GM18868 (cell line): Measurements from ENCODE around the gene IVNS1ABP.
"Not testable (repeated sequence)": the region's sequence is repeated elsewhere in the genome, so short reads cannot be mapped to it uniquely, and the experiment has no call there.

ENCODE experiments used
- ATAC-seq: cut with Tn5 transposase; IDR thresholded peaks from one replicate; pipeline ENCODE4 v1.9.1; 2021; ENCODE audit warnings: mild to moderate bottlenecking, moderate library complexity; ENCODE audit not compliant: unreplicated experiment

IVNS1ABP gene

DNA sequence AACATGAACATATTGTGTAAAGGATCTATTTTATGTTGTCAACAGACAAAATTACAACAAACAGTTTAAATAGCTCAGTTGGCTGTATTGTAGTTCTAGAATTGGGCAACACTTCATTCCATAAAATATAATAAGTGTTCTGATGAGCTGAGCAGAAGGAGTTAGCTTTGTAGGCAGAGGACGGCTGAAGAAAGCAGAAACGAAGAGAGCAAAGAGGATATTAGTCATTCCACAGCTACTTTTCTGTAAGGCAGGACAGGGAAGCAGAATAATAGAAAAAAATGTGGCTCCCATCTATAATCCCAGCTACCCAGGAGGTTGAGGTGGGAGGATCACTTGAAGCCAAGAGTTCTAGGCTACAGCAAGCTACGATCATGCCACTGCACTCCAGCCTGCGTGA is 20.2 kb upstream of the IVNS1ABP start:
- no peak for ATAC-seq

DNA sequence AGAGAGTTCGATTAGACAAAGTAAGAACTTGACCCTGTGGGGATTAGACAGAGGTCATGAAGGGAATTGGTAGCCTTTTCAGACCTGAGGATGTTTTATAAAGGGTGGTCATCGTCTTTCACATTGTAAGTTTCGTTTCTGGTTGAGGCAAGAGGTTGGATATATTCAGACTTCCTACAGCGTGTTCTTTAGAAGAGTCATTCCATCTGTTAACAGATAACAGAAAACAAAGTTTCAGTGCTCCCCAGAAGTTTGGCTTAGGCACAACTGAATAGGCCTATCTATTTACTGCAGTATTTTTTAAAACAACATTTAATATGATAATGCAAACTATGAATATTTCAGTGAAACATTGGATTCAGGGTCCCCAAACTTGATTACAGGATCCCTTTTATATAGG is 17.1 kb upstream of the IVNS1ABP start:
- ATAC-seq = no peak

DNA sequence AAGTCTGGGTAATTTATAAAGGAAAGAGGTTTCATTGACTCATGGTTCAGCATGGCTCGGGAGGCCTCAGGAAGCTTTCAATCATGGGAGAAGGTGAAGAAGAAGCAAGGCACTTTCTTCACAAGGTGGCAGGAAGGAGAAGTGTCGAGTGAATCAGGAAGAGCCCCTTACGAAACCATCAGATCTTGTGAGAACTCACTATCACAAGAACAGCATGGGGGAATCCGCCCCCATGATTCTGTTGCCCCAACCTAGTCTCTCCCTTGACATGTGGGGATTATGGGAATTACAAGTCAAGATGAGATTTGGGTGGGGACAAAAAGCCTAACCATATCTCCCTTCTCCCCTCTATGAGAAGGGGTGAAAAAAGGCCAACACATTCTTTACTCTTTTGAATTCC is 11.2 kb upstream of the IVNS1ABP start:
- no peak for ATAC-seq

DNA sequence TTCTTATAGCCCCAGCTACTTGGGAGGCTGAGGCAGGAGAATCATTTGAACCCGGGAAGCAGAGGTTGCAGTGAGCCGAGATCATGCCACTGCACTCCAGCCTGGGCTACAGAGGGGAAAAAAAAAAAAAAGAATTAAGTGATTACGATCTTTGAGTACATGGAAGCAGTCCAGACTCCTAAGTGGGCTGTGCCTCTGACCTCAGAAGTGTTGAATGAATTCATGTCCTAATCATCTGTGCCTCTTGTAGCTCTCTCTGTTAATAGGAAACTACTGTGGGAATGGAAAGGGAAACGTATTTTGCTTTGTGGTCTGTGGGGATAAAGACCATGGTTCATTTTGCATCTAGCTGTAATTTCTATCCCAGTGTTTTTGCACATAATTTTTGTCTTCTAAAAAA is 8.4 kb upstream of the IVNS1ABP start:
- ATAC-seq = no peak

DNA sequence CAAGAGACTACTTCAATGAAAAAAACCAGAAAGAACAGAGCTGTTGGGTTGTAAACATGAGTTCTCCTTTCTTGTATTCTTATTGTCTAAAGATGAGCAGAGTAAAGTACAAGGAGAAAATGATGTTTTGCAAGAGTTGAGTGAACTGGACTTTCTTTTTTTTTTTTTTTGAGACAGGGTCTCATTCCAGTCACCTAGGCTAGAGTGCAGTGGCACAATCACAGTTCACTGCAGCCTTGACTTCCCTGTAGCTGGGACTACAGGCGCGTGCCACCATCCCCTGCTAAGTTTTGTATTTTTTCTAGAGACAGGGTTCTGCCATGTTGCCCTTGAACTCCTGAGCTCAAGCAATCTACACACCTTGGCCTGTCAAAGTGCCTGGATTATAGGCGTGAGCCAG is 7.1 kb upstream of the IVNS1ABP start:
- ATAC-seq = no peak

DNA sequence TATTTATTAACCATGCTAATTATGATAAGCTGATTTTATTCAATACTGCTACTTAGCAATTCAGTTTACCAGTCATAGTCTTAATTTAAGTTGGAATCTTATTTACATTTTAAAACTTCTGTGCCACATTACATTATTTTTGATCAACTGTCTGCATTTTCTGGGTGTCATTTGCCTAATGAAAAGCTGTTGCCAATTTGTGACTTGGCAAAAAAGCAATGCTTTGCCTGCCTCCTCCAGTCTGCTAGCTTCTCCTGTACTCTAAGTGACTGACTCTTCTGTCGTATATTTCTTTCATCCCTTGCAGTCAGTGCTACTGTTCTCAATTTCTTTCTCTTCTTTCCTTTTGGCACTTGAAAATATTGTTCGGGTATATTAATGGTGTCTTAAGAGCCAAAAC is 5.6 kb upstream of the IVNS1ABP start:
- ATAC-seq = no peak

DNA sequence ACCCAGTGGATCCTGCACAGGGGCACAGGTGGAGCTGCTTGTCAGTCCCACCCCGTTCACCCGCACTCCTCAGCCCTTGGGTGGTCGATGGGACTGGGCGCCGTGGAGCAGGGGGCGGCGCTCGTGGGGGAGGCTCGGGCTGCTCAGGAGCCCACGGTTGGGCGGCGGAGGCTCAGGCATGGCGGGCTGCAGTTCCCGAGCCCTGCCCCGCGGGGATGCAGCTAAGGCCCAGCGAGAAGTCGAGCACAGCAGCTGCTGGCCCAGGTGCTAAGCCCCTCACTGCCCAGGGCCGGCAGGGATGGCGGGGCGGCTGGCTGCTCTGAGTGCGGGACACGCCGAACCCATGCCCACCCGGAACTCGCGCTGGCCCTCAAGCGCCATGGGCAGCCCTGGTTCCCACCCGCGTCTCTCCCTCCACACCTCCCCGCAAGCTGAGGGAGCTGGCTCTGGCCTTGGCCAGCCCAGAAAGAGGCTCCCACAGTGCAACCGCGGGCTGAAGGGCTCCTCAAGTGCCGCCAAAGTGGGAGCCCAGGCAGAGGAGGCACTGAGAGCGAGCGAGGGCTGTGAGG is 4.7 kb upstream of the IVNS1ABP start:
- not testable (repeated sequence) for ATAC-seq

DNA sequence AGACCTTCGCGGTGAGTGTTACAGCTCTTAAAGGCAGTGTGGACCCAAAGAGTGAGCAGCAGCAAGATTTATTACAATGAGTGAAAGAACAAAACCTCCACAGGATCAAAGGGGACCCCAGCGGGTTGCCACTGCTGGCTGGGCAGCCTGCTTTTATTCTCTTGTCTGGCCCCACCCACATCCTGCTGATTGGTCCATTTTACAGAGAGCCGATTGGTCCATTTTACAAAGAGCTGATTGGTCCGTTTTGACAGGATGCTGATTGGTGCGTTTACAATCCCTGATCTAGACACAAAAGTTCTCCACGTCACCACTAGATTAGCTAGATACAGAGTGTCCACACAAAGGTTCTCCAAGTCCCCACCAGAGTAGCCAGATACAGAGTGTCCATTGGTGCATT is 4.1 kb upstream of the IVNS1ABP start:
- ATAC-seq = not testable (repeated sequence)

DNA sequence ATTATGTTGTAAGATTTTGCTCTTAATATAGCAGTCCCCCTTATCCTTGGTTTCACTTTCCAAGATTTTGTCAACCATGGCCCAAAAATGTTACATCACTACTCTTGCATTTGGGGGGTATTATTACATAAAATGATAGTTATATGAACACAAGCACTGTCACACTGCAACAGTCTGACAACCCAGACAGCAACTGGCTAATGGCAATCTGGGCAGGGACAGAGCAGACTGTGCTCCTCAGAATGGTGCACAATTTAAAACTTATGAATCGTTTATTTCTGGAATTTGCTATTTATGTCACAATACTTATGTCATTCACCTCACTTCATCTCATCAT is 2.1 kb upstream of the IVNS1ABP start:
- ATAC-seq = no peak

DNA sequence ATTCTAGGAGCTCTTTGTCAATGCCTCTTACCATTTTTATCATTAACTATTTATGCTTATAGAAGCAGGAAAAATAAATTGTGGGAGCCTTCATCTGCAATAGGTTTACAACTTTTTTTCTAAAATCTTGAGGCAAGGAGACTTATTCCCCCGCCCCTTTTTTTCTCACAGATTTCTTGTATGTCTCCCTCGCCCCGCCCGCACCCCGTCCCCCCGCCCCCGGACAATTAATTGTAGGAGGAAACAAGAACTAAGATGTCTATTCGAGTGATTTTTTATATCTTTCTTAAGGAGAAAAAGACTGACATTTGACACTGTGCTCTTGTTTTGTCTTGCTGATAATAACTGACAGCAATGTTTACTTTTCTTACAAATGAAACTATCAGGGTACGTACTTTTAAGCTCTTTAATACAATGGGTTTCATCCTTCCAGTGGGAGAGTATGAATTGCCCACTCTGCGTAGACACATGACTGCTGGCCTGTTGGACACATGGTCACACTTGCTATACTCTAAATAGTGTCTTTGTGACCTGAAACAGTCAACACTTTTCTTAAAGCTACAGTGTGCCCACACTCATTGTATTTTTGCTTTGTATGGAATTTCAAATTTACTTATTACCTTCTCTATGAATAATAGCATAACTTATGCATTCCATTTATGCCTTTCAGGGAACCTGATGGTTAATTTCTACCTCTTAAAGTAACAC is 1.5 kb upstream of the IVNS1ABP start:
- ATAC-seq = no peak

DNA sequence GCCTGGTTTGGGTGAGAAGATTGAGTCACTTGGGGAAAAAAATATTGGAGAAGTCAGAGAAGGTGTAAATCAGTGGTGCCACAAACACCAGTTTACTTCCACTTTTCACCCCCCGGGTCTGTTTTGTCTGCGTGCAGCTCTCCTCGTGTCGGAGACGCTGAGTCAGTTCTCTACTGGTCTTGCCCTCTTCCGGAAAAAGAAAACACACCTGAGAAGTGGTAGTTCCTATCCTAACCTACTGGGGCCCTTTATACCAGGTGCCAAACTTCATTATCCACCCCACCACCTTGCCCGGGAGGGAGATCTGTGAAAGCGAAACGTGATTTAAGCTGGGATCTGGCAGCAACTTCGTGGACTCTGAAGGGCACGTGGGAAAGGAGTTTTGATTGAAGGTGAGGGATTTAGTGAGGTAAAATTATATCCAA is 855 bp upstream of the IVNS1ABP start:
- peak; percentile 47 for ATAC-seq

DNA sequence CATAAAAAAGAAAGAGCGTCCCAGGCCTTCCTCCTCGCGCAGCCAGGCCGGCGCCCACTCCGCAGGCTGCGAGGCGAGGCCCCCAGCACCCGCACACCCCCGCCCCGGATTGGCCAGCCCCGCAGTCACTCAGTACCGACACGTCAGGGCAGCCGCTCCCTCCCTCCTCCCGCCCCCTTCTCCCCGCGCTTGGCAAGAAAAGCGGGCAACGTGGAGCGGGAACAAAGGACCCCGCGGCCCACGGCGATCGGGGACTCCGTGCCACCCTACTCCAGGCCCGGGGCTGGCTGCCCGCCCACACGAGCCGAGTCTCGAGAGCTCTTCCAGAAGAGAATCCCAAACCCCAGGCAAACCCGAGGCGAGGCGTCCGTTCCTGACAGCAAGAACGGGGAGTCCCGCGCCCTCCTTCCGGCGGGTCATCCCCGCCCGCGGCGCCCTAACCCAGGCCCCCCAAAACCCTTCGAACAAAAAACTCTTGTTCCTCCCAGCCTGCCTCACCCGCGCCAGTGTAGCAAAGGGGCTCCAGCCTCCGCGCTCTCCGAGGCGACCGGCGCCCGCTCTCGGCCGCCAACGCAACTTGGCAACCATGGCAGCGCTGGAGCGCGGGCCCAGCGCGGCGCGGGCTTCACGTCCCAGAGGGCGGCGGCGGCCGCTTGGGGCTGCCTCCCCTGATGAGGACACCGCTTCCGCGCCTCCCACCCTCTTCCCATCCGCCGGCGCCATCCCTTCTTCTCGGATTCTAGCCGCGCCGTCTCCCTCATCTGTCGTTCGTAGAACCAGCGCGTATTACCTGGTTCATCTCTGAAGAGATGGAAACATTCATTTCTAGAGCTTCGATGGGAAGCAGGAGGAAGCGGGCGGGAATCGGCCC is 645 bp downstream of the IVNS1ABP start:
- peak; percentile 56 for ATAC-seq

DNA sequence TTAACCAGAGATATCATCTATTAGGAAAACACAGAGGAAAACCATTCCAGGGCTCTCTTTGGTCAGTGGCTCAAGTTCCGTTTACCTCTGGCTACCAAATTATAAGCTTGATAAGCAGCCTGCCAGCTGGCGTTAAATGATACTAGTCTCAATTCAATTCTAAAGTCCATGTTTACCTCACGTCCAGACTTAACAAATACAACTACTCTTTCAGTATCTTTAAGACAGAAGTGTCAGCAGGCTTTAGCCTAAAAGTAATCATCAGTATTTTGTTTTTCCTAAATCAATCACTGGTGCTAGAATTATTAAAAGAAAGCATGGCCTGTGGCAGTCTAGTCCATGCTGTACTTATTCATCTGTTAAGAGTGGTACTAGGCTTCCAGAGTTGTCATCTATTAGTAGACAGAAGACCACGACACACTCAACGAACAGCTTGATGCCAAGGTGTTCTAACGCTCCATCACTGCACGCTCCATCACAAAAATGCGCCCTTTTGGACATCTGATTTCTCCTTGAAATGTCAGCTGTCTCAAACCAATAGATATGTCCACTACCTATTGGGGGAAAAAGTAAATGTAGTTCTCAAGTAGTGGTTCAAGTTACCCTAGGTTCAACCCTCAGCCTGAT is 1.5 kb downstream of the IVNS1ABP start:
- no peak for ATAC-seq

DNA sequence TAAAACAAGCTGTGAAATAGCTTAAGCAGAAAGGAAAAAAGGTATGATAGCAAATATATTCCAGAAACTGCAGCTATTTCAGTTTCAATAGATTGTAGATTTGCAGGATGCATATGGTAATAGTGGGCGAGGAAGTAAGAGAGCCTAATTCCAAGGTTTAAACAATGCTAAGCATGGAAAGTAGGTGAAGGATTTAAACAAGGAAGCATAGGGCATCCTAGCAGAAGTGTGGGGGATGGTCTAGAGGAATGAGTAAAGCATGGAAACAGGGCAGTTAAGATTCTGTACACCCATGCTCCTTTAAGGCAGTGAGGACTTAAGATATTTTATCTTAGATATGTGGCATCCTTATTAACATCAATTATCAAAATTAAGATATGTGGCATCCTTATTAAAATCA is 2.6 kb downstream of the IVNS1ABP start:
- no peak for ATAC-seq

DNA sequence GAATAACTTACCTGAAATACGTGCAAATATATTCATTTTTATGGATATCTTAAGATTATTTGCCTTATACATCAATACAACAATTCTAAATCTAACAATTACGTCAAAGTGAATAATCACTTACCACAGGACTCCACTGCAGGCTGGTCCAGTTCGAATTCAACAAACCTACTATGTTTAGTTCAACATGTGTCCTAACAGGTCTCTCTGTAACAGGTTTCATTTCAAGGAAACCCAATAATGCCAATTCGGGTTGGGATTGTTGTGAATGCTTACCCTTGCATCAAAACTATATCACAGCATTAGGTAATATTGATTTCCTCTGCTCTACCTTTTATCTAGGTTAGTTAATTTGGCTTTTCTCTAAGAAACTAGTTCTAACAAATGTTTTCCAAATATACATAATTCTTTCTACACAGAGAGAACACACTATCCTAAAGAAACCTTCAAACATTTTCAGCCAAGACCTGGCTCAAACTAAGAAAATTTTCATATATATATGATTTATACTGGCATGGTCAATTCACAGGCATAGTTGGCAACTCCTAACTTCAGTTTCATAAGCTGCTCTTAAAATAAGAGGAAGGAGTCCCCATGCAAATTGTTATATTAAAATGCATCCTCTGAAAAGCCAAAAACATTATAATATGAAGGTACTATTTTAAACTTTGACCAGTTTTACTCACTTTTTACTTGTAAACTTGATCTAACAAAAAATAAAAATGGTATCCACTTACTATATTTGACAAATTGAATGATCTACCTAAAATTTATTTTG is 4.5 kb downstream of the IVNS1ABP start:
- no peak for ATAC-seq

DNA sequence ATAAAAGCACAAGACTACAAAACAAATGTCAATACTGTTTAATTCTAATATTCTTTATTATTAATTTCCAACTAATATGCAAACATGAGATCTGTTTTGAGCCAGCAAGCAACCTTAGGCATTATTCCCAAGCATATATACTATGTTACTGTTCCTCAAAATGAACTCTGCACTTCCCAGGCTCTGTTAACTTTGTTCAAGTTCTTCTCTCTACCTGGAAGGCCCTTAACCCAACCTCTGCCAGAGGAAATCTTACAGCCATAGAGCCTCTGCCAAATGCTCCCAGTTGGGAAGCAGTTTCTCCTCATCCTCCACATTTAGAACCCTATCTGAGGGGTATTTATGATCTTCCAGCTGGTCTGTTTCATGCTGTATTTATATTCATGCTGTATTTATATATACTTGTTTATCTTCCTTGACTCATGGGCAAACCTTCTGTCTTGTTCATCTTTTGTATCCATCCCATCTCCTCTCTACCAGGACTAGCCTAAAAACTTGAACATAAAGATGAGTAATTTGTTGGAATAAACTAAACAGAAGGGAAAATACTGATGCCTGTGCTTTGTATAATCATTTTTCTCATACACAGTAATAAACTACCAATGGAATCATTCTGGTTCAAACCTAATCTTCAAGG is 5.3 kb downstream of the IVNS1ABP start:
- ATAC-seq = no peak

DNA sequence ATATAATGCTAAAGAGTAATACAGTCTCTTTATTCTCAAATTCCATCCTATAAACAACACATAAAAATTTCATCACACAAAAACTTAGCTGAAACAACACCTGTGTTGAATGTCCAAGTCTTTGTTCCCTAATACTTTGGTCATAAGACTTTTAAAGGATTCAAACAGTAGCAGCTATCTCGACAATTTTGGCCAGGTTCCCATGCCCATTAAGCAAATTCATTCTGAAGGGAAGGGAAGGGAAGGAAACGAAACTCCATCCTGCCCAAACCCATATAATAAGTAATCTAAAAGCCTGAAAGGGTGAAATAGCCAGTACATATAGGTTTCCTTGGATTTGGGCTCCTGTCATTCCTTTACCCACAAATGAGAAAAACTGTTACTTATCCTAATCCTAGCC is 7.5 kb downstream of the IVNS1ABP start:
- ATAC-seq = no peak

DNA sequence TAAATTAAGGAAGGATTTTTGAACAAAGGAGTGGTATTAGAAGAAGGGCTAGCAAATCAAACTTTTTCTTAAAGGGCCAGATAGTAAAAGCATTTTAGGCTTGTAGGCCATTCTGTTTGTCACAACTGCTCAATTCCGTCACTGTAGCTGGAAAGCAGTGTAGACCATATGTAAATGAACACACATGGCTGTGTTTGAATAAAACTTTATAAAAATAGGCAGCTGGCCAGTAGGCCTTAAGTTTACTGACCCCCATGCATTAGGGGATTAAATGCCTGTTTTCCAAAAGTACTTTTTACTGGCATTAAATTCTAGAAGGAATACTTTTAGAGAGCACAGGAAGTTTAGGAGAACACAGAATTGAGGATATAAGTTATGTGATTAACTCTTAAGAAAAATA is 8.9 kb downstream of the IVNS1ABP start:
- no peak for ATAC-seq

DNA sequence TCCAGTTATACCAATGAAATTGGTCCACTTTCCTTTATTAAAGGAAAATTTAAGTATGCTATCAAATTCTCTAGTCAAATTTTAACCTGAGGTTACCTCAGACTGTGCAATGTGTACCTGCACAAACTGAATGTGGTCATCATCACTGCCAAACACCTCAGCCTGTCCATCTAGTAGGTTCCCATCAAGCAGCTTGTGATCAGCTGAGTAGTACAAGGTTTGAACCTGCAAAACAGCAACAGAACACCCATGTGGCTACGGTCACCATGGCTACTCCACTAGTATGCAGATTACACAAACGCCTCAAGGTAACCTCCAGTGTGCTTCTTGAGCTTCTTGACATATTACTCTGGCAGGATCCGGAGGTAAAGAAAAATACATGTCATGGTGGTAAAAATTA is 11.6 kb downstream of the IVNS1ABP start:
- ATAC-seq = no peak

DNA sequence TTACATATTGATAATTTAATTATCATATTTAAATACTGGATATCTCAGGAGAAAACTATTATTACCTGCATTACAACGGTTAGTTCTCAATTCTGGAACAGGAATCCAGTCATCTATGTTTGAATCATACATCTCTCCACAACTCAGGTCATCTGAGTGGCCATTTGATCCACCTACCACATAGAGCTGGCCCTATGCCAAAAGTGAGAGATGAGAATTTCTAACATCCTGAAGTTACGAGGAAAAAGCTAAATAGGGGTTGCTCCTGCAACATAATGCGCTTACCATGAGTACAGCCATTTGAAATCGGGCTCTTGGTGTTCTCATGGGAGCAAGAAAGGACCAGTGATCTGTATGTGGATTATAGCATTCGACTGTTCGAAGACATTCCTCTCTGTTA is 16.9 kb downstream of the IVNS1ABP start:
- no peak for ATAC-seq
